IPS DF 19.7 (cell line): ENCODE data around the gene AFG1L.
"Not testable (repeated sequence)": the region's sequence is repeated elsewhere in the genome, so short reads cannot be mapped to it uniquely, and the experiment has no call there.

Source experiments
- DNase-seq: peaks from one replicate; pipeline ENCODE4 v3.0.0-alpha.2; 2013; ENCODE audit warnings: low read depth, low spot score

The AFG1L gene

GRCh38 chr6:108556866-108557493 is 262.1 kb downstream of the AFG1L start:
- DNase-seq = no peak

DNA sequence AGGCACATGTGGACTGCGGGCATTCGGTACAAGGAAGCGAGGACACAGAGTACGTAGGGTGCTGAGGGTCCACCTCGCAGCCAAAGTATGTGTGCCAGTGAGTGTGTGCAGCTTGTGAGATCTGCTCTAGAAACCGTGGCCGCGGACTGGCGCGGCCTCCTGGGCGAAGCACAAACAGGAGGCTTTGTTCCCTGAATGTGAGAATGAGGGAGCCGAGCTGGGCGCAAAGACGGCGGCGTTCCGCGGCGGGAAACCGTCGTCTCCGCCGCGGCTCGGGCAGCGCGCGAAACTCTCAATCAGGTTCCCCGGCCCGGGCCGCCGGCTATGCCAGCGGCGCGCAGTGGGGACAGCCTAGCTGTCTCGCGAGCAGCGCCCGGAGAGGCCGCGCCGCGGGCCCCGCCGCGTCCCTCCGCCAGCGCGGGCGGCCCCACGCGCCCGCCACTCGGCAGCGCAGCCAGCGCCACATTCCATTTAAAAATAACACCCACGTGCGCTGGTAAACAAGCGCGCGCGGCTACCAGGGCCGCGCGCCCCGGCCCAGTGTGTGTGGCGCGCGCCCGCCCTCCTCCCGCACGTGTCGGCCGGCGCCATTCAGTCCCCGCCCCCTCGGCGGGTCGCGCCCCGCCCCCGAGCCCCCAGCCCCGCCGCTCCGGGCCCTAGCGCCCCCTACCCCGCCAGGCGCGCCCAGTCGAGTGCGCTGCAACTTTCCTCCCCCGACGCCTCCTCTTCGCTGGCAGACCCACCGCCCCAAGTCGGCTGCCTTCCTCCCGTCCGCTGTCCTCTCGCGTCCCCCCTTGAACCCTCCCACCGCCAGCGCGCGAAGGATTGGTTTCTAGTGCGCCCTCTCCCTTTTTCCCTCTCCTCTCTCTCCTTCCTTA is 262.9 kb downstream of the AFG1L start:
- no peak for DNase-seq

DNA sequence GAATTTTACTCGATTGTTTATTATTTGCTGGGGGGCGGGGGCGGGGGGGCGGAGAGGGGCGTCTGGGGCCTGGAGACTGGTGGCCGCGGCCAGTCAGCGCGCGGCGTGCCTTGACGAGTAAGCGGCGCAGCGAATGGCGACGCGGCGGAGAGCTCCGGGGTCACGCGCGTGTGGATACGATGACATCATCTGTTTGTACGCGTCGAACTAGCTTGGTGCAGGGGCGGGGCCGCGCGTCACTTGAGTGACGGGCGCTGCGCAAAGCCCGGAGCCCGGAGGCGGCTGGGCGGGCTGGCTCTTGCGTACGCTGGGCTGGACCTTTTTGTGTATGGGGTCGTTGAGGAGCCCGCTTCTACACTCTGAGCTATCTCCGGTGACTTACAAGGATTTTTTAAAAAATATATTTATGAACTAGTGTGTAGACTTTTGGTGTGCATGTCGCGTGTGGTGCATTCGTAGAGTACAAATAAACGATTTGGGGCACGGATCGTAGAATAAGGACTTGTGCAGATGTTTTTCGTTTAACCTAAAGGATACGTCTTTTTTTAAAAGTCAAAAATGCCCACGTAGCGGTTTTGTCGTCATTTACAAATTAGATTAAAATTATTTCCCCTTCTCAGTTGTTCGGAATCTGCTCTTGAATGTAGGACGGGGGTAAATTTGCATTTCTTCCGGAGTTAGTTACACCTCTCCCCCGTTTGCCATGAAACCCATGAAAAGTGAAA is 263.7 kb downstream of the AFG1L start:
- DNase-seq = peak; percentile 85

DNA sequence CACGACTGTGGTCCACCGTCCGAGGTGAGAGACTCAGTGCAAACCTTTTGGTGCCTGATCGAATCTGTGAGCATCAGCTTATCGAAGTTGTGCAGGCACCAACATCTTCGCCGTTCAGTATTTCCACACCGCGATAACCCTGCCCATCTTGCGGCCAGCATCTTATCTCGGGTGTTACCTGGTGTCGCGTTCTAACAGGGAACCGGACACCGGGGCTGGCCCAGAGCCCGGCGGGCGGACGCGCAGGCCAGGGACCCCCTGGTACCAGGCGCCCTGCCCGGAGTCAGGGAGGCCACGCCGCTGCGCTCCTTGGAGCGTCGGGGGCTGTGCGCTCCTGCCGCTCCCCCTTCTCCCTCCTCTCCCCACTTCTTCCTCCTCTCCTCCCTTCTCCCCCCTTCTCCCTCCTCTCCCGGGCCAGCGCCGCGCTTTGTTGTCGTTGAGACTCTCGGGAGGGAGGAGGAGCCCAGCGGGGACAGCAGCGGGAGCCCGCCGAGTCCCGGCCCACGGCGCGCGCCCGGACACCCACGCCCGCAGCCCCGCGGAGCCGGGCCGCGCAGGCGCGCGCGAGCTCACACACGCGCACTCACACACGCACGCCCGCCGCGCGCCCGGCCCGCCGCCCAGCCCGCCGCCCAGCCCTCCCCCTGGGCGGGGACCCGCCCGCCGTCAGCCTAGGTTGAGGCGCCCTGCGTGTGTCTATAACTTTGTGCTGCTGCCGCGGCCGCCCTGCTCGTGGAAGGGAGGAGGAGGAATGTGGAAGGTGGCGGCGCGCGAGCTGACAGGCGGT is 264.4 kb downstream of the AFG1L start:
- DNase-seq = no peak

- DNase-seq = peak; percentile 74
These were observed 265.1 kb downstream of the AFG1L start for GRCh38 chr6:108559884-108560462.

DNA sequence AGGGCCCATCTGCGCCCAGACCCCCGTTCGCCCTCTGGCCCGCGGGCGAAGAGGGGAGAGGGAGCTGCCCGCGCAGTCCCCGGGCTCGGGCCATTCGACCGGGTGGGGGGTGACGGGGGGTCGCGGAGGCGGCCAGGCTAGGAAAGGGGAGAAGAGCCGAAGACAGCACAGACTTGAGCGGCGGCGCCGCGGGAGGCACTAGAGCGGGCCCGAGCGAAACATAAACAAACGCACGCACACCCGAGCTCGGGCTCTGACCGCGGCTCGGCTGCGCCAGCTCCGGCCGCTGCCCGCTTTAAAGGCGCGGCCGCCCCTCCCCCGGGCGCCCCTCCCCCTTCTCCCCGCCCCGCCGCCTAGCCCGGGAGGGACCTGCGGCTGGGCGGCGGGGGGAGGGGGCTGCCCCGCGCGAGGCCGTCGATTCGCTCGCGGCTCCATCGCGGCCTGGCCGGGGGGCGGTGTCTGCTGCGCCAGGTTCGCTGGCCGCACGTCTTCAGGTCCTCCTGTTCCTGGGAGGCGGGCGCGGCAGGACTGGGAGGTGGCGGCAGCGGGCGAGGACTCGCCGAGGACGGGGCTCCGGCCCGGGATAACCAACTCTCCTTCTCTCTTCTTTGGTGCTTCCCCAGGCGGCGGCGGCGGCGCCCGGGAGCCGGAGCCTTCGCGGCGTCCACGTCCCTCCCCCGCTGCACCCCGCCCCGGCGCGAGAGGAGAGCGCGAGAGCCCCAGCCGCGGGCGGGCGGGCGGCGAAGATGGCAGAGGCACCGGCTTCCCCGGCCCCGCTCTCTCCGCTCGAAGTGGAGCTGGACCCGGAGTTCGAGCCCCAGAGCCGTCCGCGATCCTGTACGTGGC is 265.8 kb downstream of the AFG1L start, which contains the start of gene FOXO3:
FOXO3 (plus strand) TSS at position 455 of the 846 bp plus-strand sequence; CDS start at position 747, 292 bp downstream.
- no peak for DNase-seq

- DNase-seq = not testable (repeated sequence)
These were observed 266.4 kb downstream of the AFG1L start for GRCh38 chr6:108561309-108561647.

DNA sequence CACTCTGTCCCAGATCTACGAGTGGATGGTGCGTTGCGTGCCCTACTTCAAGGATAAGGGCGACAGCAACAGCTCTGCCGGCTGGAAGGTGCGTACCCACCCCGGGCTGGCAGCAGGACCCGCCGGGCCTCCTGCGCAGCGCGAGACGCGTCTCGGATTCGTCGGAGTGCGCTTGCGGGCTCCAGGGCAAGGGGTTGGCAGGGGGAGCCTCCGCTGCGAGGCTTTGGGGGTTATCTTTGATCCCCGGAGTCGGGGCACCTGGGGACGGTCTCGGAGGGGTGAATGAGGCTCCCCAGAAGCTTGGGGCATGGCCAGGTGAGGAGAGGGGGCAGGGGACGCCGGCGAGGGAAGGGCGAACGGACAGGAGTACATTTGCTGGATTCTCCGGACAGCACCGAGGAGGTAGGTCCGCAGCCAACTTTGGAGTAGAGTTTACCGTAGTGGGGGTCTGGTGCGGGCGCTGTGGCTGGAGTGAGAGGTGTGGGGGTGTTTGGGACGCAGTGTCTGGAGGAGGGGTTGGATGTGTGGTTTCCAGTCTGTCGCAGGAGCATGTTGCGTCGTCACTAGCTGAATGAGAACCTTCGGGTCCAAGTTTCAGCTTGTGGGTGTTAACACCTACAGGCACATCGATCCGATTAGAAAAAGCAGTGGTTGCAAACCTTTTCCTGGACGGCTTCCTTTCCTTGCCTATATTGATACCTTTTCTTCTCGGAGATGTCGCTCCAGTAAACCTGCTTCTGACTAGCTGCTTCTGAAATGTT is 267.1 kb downstream of the AFG1L start:
- no peak for DNase-seq

DNA sequence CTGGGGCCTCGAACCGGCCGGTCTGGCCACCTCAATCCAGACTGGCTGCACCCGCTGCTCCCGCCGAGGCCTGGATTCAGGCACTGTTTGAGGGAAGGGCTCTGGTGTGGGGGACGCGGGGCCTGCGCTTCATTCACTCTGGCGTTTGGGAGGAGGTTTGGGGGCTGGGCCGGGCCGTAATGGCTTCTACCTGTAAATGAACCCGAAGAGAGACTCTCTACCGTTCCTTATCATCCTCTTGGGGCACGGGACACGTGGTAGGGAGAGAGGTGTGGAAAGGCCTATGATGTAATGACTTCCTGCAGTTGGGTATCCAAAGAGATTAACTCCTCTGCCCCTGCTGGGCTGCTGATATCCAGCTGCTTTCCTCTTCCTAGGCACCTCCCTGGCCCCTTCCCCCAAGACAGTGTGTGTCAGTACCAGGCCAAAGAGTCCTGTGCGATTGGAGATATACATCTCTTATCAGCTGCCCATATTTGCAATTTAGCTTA is 267.7 kb downstream of the AFG1L start:
- DNase-seq = peak; percentile 96

DNA sequence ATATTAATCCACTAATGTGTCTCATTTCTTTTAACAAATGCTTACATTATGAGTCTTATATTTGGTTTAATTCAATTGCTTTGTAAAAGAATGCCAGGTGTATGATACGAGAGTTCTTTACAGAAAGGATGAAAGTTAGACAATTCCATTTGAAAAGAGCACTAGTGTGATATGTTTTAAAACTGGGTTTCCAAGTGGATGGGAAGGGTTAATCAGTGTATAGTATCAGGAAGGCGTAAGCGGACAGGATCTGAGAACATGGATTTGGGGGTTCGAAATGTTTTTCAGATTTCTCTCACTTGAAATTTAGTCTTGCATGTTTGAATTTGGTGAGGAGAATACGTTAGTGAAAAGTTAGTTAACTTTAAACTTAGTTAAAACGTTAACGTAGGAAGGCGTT is 268.4 kb downstream of the AFG1L start:
- DNase-seq = no peak

GRCh38 chr6:108564178-108564577 is 269.3 kb downstream of the AFG1L start:
- no peak for DNase-seq

- no peak for DNase-seq
These were observed 270.4 kb downstream of the AFG1L start for GRCh38 chr6:108565091-108565766.

DNA sequence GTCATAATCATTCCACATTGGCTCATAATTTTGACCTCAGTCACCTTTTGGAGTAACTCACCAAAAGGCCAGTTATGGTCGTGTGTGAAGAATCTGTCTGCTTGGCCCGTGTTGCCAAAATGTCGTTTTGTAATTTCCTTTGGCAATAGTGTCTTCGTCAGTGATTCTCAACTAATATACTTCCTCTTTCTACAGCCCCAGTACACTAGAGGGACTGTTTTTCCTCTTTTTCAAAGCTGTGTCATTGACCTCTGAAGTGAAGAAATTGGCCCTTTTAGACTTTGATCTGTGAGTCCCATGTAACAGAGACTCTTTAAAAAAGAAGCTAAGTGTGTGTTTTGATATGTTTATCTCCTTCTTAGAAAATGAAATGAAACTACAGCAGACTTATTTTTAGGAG is 271.0 kb downstream of the AFG1L start:
- DNase-seq = no peak

- no peak for DNase-seq
These were observed 271.6 kb downstream of the AFG1L start for GRCh38 chr6:108566406-108566805.

GRCh38 chr6:108568101-108568500 is 273.2 kb downstream of the AFG1L start:
- DNase-seq = no peak

- DNase-seq = no peak
These were observed 273.9 kb downstream of the AFG1L start for GRCh38 chr6:108568551-108569305.

DNA sequence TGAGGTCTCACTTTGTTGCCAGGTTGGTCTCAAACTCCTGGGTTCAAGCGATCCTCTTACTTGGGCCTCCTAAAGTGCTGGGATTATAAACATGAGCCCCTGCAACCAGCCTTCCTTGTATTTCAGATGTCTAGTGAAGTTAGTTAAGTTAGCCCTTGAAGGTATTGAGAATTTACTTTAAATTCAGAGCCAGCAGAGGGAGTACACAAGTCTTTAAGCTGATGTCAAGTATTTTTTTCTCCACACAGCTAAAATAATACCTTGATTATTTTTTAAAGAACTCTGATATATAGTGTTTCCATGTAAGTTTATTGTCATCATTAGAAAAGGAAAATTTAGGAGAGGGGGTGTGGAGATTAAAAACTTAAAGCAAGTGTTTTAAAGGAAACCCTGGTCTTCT is 275.7 kb downstream of the AFG1L start:
- DNase-seq = no peak
